HL-60 (cell line): ENCODE results near the gene ABCB10.

Experiments
- DNase-seq, 2 experiments: peaks; one replicate each; pipeline ENCODE4 v3.0.0-alpha.2; 2010 to 2020; ENCODE audit warnings: low read depth in 1 of 2, low spot score in 1 of 2
- H3K27ac ChIP-seq: fragments of 250-450 bp; sonication (Bioruptor Pico); replicated peaks from 2 replicates; pipeline ENCODE4 v1.5.1; 2020; ENCODE audit warnings: mild to moderate bottlenecking, moderate library complexity
- H3K27me3 ChIP-seq: fragments of 250-450 bp; sonication (Bioruptor Pico); 2 replicates; pipeline ENCODE4 v1.5.1; 2021; ENCODE audit warnings: mild to moderate bottlenecking, moderate library complexity; ENCODE audit not compliant: insufficient read depth, poor library complexity, severe bottlenecking
- H3K4me3 ChIP-seq: replicated peaks from 2 replicates; pipeline ENCODE4 v1.5.1; 2011; ENCODE audit warnings: mild to moderate bottlenecking, control low read depth, low read length; ENCODE audit not compliant: insufficient read depth
- GABPA ChIP-seq: IDR thresholded peaks from 2 replicates; pipeline ENCODE4 v1.6.1; 2012; ENCODE audit warnings: low read depth
- POLR2AphosphoS5 ChIP-seq: IDR thresholded peaks from 2 replicates; pipeline ENCODE4 v1.6.1; 2012; ENCODE audit warnings: low read depth
- SPI1 ChIP-seq: IDR thresholded peaks from 2 replicates; pipeline ENCODE4 v1.6.1; 2012; ENCODE audit warnings: low read depth, mild to moderate bottlenecking, borderline replicate concordance
- TF ChIP-seq, protein P1 (sequence below): IDR thresholded peaks from one replicate; pipeline ENCODE4 v1.5.1; 2011; ENCODE audit warnings: low read length, control low read depth, inconsistent platforms; ENCODE audit not compliant: insufficient read depth
- TF ChIP-seq, protein P2 (sequence below): IDR thresholded peaks from 2 replicates; pipeline ENCODE4 v1.6.1; 2012; ENCODE audit warnings: low read depth; ENCODE audit not compliant: insufficient replicate concordance

ABCB10 gene

DNA sequence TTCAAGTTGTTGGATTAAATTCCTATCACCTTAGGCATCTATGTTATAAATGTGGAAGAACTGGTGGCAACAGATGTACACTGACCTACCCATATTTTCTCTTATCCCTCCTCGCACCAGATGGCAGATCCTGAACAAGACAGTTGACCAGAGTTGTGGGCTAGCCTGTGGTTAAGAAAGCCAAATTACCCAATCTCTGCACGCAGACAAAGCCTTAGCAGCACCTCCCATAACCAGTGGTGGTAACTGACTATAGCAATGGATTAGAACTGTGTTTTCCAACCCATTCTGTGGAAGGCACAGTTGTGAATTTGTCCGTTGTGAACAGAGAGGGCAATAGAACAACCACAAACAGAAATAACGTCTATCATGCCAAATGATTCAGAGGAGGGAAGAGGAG is 20.6 kb downstream of the ABCB10 start:
- peak; percentile 97 to 99 for DNase-seq
- Histone ChIP-seq H3K4me3 (no peak overlapping the region), H3K27me3 (no peaks in the 10 kb centered on the region), H3K27ac (peak overlapping the region; percentile 89)
- peak; percentile 100 for TF ChIP-seq POLR2AphosphoS5
- TF ChIP-seq, protein P1, sequence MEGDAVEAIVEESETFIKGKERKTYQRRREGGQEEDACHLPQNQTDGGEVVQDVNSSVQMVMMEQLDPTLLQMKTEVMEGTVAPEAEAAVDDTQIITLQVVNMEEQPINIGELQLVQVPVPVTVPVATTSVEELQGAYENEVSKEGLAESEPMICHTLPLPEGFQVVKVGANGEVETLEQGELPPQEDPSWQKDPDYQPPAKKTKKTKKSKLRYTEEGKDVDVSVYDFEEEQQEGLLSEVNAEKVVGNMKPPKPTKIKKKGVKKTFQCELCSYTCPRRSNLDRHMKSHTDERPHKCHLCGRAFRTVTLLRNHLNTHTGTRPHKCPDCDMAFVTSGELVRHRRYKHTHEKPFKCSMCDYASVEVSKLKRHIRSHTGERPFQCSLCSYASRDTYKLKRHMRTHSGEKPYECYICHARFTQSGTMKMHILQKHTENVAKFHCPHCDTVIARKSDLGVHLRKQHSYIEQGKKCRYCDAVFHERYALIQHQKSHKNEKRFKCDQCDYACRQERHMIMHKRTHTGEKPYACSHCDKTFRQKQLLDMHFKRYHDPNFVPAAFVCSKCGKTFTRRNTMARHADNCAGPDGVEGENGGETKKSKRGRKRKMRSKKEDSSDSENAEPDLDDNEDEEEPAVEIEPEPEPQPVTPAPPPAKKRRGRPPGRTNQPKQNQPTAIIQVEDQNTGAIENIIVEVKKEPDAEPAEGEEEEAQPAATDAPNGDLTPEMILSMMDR: no peak
- TF ChIP-seq GABPA: peak; percentile 26; the same call in 1 of the 2 replicates
- TF ChIP-seq, protein P2, sequence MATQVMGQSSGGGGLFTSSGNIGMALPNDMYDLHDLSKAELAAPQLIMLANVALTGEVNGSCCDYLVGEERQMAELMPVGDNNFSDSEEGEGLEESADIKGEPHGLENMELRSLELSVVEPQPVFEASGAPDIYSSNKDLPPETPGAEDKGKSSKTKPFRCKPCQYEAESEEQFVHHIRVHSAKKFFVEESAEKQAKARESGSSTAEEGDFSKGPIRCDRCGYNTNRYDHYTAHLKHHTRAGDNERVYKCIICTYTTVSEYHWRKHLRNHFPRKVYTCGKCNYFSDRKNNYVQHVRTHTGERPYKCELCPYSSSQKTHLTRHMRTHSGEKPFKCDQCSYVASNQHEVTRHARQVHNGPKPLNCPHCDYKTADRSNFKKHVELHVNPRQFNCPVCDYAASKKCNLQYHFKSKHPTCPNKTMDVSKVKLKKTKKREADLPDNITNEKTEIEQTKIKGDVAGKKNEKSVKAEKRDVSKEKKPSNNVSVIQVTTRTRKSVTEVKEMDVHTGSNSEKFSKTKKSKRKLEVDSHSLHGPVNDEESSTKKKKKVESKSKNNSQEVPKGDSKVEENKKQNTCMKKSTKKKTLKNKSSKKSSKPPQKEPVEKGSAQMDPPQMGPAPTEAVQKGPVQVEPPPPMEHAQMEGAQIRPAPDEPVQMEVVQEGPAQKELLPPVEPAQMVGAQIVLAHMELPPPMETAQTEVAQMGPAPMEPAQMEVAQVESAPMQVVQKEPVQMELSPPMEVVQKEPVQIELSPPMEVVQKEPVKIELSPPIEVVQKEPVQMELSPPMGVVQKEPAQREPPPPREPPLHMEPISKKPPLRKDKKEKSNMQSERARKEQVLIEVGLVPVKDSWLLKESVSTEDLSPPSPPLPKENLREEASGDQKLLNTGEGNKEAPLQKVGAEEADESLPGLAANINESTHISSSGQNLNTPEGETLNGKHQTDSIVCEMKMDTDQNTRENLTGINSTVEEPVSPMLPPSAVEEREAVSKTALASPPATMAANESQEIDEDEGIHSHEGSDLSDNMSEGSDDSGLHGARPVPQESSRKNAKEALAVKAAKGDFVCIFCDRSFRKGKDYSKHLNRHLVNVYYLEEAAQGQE: peak; percentile 64
- no peak for TF ChIP-seq SPI1

DNA sequence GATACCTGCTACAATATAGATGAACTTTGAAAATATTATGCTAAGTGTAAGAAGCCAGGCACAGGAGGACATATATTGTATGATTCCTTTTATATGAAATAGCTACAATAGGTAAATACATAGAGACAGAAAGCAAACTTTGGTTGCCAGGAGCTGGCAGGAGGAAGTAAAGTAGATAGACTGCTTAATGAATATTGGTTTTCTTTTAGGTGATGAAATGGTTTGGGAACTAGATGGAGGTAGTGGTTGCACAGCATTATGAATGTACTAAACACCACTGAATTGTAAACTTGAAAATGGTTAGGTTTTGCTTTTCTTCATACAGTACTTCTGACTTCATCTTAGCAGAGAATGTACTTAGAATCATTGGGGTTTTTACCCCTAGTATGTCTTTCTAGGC is 21.5 kb downstream of the ABCB10 start:
- TF ChIP-seq, protein P1: no peak
- TF ChIP-seq GABPA (no peak), POLR2AphosphoS5 (no peak), SPI1 (no peak)
- TF ChIP-seq, protein P2: no peak
- Histone ChIP-seq H3K27ac (peak overlapping the region; percentile 89), H3K27me3 (no peaks in the 10 kb centered on the region), H3K4me3 (no peak overlapping the region)
- DNase-seq: peak in 1 of 2 experiments; percentile 56

DNA sequence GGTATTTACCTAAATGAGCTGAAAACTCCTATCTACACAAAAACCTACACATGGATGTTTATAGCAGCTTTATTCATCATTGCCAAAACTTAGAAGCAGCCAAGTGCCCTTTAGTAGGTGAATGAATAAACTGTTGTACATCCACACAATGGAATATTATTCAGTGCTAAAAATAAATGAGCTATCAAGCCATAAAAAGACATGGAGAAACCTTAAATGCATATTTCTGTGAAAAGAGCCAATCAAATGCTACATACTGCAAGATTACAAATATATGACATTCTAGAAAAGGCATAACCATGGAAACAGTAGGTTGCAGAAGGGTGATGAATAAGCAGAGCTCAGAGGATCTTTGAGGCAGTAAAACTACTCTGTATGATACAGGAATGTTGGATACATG is 23.3 kb downstream of the ABCB10 start:
- Histone ChIP-seq H3K27ac (peak overlapping the region; percentile 89), H3K27me3 (no peaks in the 10 kb centered on the region), H3K4me3 (no peak overlapping the region)
- TF ChIP-seq SPI1 (no peak), GABPA (no peak), POLR2AphosphoS5 (no peak)
- TF ChIP-seq, protein P2: no peak
- TF ChIP-seq, protein P1: no peak
- no peak for DNase-seq
